Upper lobe of left lung (tissue), 6 donors: ENCODE data around the gene CCBE1. TPM values are rescaled to one million over a fixed set of nuclear protein-coding genes. Genes with fewer than 3 reads are reported as not detected.

Source experiments
- ATAC-seq, 2 donors: fragments of 200-7000 bp; cut with Tn5 transposase; one replicate each; pipeline ENCODE4 v1.9.1; 2022; ENCODE audit warnings: mild to moderate bottlenecking in 2 of 2, moderate library complexity in 2 of 2; ENCODE audit not compliant: low FRiP score in 2 of 2
- DNase-seq, 2 donors: peaks; one replicate each; pipeline ENCODE4 v3.0.0-alpha.2; 2019 to 2020
- H3K27ac ChIP-seq, 4 donors: fragments of 200-600 bp; sonication (generic); one replicate each; pipeline ENCODE4 v1.5.1; 2016 to 2019
- H3K27me3 ChIP-seq, 4 donors: fragments of 200-600 bp; sonication (generic); one replicate each; pipeline ENCODE4 v1.5.1; 2017 to 2019
- H3K36me3 ChIP-seq, 4 donors: fragments of 200-600 bp; sonication (generic); one replicate each; pipeline ENCODE4 v1.5.1; 2016 to 2019
- H3K4me1 ChIP-seq, 4 donors: fragments of 200-600 bp; sonication (generic); one replicate each; pipeline ENCODE4 v1.5.1; 2018 to 2019
- H3K4me3 ChIP-seq, 4 donors: fragments of 200-600 bp; sonication (generic); one replicate each; pipeline ENCODE4 v1.5.1; 2017 to 2019; ENCODE audit warnings: mild to moderate bottlenecking in 2 of 4, moderate library complexity in 1 of 4
- H3K9me3 ChIP-seq, 4 donors: fragments of 200-600 bp; sonication (generic); one replicate each; pipeline ENCODE4 v1.5.1; 2018 to 2019
- EP300 ChIP-seq, 4 donors: sonication (generic); formaldehyde crosslinking; IDR thresholded peaks; one replicate each; pipeline ENCODE4 v1.5.1; 2017; ENCODE audit warnings: antibody characterized with exemption in 4 of 4, control low read depth in 2 of 4
- POLR2A ChIP-seq, 4 donors: fragments of 450-650 bp; IDR thresholded peaks; one replicate each; pipeline ENCODE4 v1.5.1; 2016 to 2017; ENCODE audit warnings: antibody characterized with exemption in 4 of 4, mild to moderate bottlenecking in 2 of 4
- POLR2AphosphoS5 ChIP-seq, 2 donors: sonication (generic); formaldehyde crosslinking; IDR thresholded peaks; one replicate each; pipeline ENCODE4 v1.5.1; 2017; ENCODE audit warnings: antibody characterized with exemption in 2 of 2
- WGBS, 2 donors: methylation state at CpG; one replicate each; pipeline ENCODE4 v1.1.5; 2017 to 2018; 5-methylcytosine and 5-hydroxymethylcytosine counted together
- total RNA-seq, 6 donors: library from RNA; depleted of rRNA in 4 of 6; stranded (reverse); fragments of >200 nt in 4 of 6; gene quantifications; one replicate each; pipeline versions ENCODE4 v1.1.0 to v1.2.1, GENCODE V29; 2016 to 2021
- TF ChIP-seq, protein P1 (sequence below), 6 experiments: fragments of 450-650 bp in 4 of 6; fragments of 200-600 bp in 2 of 6; sonication (generic) in 2 of 6; IDR thresholded peaks; one replicate each; pipeline ENCODE4 v1.5.1; 2016 to 2019; ENCODE audit warnings: antibody characterized with exemption in 6 of 6
- donor health status: DM: no; HTN: no; CAD: no; lungs with moderate emphysema.
- donor health status: DM: no; HTN: yes; CAD: no; lungs with severe emphysema.

Gene CCBE1
- total RNA-seq, 6 donors from 2014 or later: 8.7 to 23.6 (median 12.3) TPM

DNA sequence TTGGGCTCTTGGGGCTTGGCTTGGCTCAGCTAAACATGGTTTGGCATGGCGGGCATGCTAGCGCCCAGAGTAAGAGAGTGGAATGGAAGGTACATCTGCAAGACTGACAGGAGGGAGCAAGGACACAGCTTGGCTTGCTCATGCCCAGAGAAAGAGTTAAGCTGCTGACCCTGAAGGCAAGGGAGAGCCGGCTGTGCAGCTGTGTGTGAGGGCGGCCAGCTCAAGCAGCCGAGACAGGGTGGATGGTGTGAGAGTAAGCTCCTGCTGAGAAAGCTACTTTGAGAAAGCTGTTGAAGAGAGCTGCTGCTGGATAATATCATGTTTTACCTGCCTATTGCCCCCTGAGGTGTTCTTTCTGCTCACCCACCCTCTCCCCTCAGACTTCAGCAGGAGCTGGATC is 135.6 kb downstream of the CCBE1 start:
- H3K27ac ChIP-seq: no peak overlapping the region
- no peak for ATAC-seq
- TF ChIP-seq, protein P1, sequence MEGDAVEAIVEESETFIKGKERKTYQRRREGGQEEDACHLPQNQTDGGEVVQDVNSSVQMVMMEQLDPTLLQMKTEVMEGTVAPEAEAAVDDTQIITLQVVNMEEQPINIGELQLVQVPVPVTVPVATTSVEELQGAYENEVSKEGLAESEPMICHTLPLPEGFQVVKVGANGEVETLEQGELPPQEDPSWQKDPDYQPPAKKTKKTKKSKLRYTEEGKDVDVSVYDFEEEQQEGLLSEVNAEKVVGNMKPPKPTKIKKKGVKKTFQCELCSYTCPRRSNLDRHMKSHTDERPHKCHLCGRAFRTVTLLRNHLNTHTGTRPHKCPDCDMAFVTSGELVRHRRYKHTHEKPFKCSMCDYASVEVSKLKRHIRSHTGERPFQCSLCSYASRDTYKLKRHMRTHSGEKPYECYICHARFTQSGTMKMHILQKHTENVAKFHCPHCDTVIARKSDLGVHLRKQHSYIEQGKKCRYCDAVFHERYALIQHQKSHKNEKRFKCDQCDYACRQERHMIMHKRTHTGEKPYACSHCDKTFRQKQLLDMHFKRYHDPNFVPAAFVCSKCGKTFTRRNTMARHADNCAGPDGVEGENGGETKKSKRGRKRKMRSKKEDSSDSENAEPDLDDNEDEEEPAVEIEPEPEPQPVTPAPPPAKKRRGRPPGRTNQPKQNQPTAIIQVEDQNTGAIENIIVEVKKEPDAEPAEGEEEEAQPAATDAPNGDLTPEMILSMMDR (IDR thresholded peaks at IDR 0.05): no peak
- TF ChIP-seq EP300 (IDR thresholded peaks at IDR 0.05): no peak
- TF ChIP-seq POLR2A (IDR thresholded peaks at IDR 0.05): no peak
- TF ChIP-seq POLR2AphosphoS5 (IDR thresholded peaks at IDR 0.05): no peak

DNA sequence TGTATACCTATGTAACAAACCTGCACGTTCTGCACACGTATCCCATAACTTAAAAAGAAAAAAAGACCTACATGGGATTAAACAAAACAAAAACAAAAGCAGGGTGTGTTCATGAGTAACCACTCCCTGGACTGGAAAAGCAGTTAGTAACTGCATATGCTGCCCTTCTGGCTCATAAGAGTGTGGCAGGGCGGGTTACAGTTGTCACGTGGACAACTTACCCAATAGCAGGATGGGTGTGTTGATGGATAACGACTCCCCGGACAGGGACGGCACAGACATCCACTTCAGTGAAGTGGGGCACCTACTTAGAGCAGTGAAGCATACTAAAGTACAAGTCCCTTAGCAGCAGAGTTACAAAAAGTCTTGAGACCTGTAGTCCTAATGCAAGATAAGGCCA is 136.7 kb downstream of the CCBE1 start:
- ATAC-seq (no peak), DNase-seq (no peak)
- peaks cover 0 to 3% (median 1%) of the 10 kb centered on the region in 4 donors for H3K4me1 ChIP-seq
- no peaks in the 10 kb centered on the region for H3K36me3 ChIP-seq
- no peak for TF ChIP-seq POLR2AphosphoS5 (IDR thresholded peaks at IDR 0.05)
- no peak for TF ChIP-seq EP300 (IDR thresholded peaks at IDR 0.05)
- WGBS, 2 donors: 74 to 84% methylated on average over 7 of the region's 7 CpGs
- H3K4me3 ChIP-seq: no peak overlapping the region
- H3K9me3 ChIP-seq: peaks cover 0 to 4% (median 0%) of the 10 kb centered on the region in 4 donors
- H3K27ac ChIP-seq: no peak overlapping the region
- no peaks in the 10 kb centered on the region for H3K27me3 ChIP-seq

More for the DNA sequence above, 135.6 kb downstream of the CCBE1 start:
- Histone ChIP-seq H3K4me1 (peaks cover 0 to 8% (median 2%) of the 10 kb centered on the region in 4 donors), H3K27me3 (no peaks in the 10 kb centered on the region), H3K9me3 (peaks cover 0 to 4% (median 0%) of the 10 kb centered on the region in 4 donors), H3K4me3 (no peak overlapping the region), H3K36me3 (no peaks in the 10 kb centered on the region)
- peak in 1 of 2 donors; percentile 31 for DNase-seq
- WGBS, 2 donors: 79% methylated on average over 5 of the region's 5 CpGs

DNA sequence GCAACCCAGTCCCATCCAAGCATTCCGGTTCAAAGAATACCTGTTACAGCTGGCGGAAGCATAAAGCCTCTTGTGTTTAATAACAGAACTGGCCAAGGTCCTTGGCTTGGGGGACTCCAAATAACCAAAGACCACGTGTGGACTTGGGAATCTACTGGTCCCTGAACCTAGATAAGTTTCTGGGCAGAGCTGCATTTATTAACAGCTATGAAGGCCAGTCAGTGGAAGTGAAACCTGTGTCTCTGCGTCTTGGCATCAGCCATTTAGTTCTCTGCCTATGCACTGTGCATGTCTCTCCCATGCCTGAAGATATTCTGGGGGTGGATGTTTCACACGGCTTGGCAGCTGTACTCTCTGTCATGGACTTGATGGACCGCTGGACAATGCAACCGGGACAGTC is 137.7 kb downstream of the CCBE1 start:
- H3K4me1 ChIP-seq: peaks cover 0 to 3% (median 0%) of the 10 kb centered on the region in 4 donors
- no peak for ATAC-seq
- H3K9me3 ChIP-seq: peaks cover 0 to 4% (median 0%) of the 10 kb centered on the region in 4 donors
- H3K27me3 ChIP-seq: no peaks in the 10 kb centered on the region
- H3K27ac ChIP-seq: no peak overlapping the region
- TF ChIP-seq, protein P1 (IDR thresholded peaks at IDR 0.05): no peak
- TF ChIP-seq POLR2AphosphoS5 (IDR thresholded peaks at IDR 0.05) (no peak), POLR2A (IDR thresholded peaks at IDR 0.05) (no peak), EP300 (IDR thresholded peaks at IDR 0.05) (no peak)
- no peak overlapping the region for H3K4me3 ChIP-seq
- 81 to 82% methylated on average over 3 to 7 of the region's 7 CpGs for WGBS, 2 donors
- DNase-seq: no peak
- H3K36me3 ChIP-seq: no peaks in the 10 kb centered on the region

DNA sequence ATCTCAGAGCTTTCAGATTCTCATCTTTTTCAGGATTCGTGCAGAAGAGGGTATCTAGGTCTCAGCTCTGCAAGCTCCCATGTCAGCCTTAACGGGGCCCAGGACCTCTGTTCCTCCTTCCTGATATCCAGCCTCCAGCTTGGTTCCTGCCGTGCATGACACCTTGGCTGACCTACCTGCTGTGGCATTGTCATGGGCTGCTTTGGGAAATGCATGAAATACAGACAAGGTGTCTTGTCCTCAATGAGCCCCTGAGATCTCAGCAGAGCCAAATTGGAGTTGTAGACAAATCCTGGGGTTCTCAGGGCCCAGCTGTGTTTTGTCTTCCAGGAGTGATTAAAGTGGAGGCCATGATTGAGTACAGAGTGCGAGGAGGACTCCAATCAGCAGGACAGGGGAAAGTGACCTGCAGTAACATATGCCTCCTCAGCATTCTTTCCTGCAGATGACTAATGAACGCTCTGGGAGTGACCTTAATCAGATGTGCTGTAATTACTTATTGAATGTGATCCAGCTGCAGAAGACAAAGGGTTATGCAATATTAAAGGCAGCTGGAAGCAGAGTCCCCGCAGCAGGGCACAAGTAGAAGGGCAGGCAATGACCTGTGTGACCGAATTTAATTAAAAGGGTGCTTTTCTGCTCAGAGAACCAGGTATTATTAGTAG is 141.1 kb downstream of the CCBE1 start:
- Histone ChIP-seq H3K36me3 (no peaks in the 10 kb centered on the region), H3K27me3 (no peaks in the 10 kb centered on the region), H3K4me3 (no peak overlapping the region), H3K4me1 (peaks cover 0 to 3% (median 0%) of the 10 kb centered on the region in 4 donors), H3K27ac (no peak overlapping the region), H3K9me3 (peaks cover 0 to 4% (median 0%) of the 10 kb centered on the region in 4 donors)
- ATAC-seq: no peak
- 70 to 77% methylated on average over 7 of the region's 7 CpGs for WGBS, 2 donors
- TF ChIP-seq POLR2A (IDR thresholded peaks at IDR 0.05) (no peak), POLR2AphosphoS5 (IDR thresholded peaks at IDR 0.05) (no peak), EP300 (IDR thresholded peaks at IDR 0.05) (no peak)
- TF ChIP-seq, protein P1 (IDR thresholded peaks at IDR 0.05): no peak
- no peak for DNase-seq

DNA sequence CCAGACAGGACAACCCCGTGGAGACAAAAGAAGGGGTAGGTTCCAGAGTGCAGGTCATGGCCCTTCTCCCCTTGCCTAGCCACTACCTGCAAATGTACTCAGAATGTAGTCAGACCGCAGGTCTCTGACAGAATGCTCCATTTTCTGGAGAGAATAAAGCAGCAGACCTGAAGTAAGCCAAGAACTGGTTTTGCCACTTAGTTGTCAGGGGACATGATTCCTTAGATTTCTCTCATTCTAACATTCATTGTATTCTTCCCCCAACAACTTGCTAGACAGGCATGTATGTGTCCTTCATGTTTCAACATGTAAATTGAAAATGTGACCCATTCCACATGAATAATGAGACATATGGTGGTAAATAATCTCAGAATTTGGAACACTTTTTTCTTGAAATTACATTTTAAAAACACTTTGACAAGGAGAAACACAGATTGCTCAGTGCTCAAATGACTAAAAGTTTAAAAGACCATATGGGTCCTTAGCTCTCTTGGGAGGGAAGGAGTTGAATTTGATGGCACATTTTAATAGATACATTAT is 142.4 kb downstream of the CCBE1 start:
- TF ChIP-seq, protein P1 (IDR thresholded peaks at IDR 0.05): no peak
- TF ChIP-seq POLR2AphosphoS5 (IDR thresholded peaks at IDR 0.05): no peak
- Histone ChIP-seq H3K36me3 (no peaks in the 10 kb centered on the region), H3K27me3 (no peaks in the 10 kb centered on the region), H3K27ac (no peak overlapping the region), H3K9me3 (peaks cover 0 to 4% (median 0%) of the 10 kb centered on the region in 4 donors), H3K4me1 (peaks cover 0 to 3% (median 1%) of the 10 kb centered on the region in 4 donors), H3K4me3 (no peak overlapping the region)
- 66 to 67% methylated on average over 2 of the region's 2 CpGs for WGBS, 2 donors
- DNase-seq (no peak), ATAC-seq (no peak)
